Cardiac fibroblast (primary cell): ENCODE results near the gene TSPAN14.

Experiments
- DNase-seq, 2 donors: peaks; one replicate each; pipeline versions ENCODE4 v3.0.0 to v3.0.0-alpha.2; 2010; ENCODE audit warnings: low read depth in 2 of 2
- H3K4me3 ChIP-seq, 2 donors: replicated peaks in 1 of 2; 1 replicate in 1 of 2; 2 replicates in 1 of 2; pipeline ENCODE4 v1.5.1; 2011; ENCODE audit warnings: low read depth in 2 of 2, low read length in 2 of 2, mild to moderate bottlenecking in 2 of 2, moderate library complexity in 1 of 2
- CTCF ChIP-seq: IDR thresholded peaks from one replicate; pipeline ENCODE4 v1.5.1; 2011; ENCODE audit warnings: low read depth, mild to moderate bottlenecking, low read length, inconsistent platforms

Gene TSPAN14

GRCh38 chr10:80447436-80448190, 6.5 kb upstream of the TSPAN14 start:
- no peak for TF ChIP-seq CTCF
- H3K4me3 ChIP-seq: no peak overlapping the region
- DNase-seq: no peak

- TF ChIP-seq CTCF: no peak
- no peak for DNase-seq
- H3K4me3 ChIP-seq: no peak overlapping the region
Observed at GRCh38 chr10:80448209-80448942, 5.7 kb upstream of the TSPAN14 start.

- no peak for TF ChIP-seq CTCF
- no peak overlapping the region for H3K4me3 ChIP-seq
- no peak for DNase-seq
Observed at GRCh38 chr10:80449520-80449919, 4.6 kb upstream of the TSPAN14 start.

GRCh38 chr10:80451132-80451531, 3.0 kb upstream of the TSPAN14 start:
- no peak for TF ChIP-seq CTCF
- H3K4me3 ChIP-seq: no peak overlapping the region
- no peak for DNase-seq

- DNase-seq: no peak
- TF ChIP-seq CTCF: no peak
- no peak overlapping the region for H3K4me3 ChIP-seq
Observed at GRCh38 chr10:80452069-80452468, 2.0 kb upstream of the TSPAN14 start.

- H3K4me3 ChIP-seq: no peak overlapping the region
- TF ChIP-seq CTCF: no peak
- DNase-seq: no peak
Observed at GRCh38 chr10:80452640-80453039, 1.5 kb upstream of the TSPAN14 start.
